ENCODE data around the gene GINS2. TPM values are rescaled to one million over a fixed set of nuclear protein-coding genes. Genes with fewer than 3 reads are reported as not detected.

The GINS2 gene
- total and polyA plus RNA-seq, 12 donors, result 0.06 to 7.5 (median 1.5) TPM

DNA sequence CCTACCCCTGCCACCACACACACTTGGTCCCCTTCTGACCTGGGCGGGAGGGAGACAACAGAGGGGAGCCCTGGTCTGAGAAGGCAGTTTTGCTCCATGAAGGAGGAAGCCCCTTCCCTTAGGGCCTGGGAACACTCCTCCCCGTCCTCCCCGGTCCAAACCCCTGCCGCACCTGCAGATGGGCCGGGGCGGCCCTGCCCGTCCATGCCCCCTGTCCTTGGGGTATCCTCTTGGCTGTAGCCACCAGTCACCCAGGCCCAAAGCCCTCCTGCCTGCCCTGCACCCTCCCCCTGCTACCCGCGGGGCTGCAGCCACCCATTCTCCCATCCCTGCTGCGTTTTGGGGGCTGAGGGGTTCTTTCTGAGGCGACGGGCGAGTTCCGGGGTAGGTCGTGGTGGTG lies 41.8 kb downstream of the GINS2 start:
- H3K27ac ChIP-seq, result no peak overlapping the region
- no peak for TF ChIP-seq POLR2A (IDR thresholded peaks at IDR 0.05)
- H3K27me3 ChIP-seq, result no peaks in the 10 kb centered on the region
- H3K9me3 ChIP-seq (replicated peaks in 1 of 3), result no peaks in the 10 kb centered on the region
- H3K4me3 ChIP-seq, result no peak overlapping the region
- WGBS, 4 donors, result 90 to 95% (median 93%) methylated on average over 8 to 15 of the region's 15 CpGs
- H3K36me3 ChIP-seq (replicated peaks in 1 of 2), result peaks cover 0 to 11% of the 10 kb centered on the region in 2 donors
- intact Hi-C loops (cut with DNase I), result no loop called here
- peaks cover 24 to 30% of the 10 kb centered on the region in 2 donors for H3K4me1 ChIP-seq (replicated peaks in 1 of 2)
- no peak for DNase-seq

DNA sequence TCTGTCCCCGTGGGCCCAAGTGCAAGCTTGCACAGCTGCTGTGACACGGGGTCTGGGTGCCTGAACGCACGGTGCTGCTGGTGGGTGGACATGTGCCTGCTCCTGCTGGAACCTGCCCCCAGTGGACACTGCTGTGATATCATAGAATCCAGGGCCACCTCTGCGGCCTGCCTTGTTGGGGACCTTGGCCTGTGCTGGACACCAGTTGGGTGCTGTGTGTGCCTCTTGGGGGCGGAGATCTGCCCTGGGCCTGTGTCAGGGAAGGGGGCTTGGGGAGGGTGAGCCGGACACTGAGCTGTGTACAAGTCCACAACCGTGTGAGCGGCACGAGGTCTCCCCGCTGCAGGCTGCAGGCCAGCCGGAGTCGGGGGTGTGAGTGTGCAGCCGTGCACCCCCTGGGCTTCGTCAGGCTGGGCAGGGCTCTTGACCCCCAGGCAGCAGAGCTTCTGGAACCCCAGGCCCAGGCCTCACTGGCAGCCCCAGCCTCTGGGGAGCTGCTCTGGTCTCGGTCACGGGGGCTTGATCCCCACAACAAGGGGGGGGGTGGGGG lies 42.3 kb downstream of the GINS2 start:
- peaks cover 25 to 30% of the 10 kb centered on the region in 2 donors for H3K4me1 ChIP-seq (replicated peaks in 1 of 2)
- TF ChIP-seq, protein P1, sequence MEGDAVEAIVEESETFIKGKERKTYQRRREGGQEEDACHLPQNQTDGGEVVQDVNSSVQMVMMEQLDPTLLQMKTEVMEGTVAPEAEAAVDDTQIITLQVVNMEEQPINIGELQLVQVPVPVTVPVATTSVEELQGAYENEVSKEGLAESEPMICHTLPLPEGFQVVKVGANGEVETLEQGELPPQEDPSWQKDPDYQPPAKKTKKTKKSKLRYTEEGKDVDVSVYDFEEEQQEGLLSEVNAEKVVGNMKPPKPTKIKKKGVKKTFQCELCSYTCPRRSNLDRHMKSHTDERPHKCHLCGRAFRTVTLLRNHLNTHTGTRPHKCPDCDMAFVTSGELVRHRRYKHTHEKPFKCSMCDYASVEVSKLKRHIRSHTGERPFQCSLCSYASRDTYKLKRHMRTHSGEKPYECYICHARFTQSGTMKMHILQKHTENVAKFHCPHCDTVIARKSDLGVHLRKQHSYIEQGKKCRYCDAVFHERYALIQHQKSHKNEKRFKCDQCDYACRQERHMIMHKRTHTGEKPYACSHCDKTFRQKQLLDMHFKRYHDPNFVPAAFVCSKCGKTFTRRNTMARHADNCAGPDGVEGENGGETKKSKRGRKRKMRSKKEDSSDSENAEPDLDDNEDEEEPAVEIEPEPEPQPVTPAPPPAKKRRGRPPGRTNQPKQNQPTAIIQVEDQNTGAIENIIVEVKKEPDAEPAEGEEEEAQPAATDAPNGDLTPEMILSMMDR (IDR thresholded peaks at IDR 0.05), result no peak
- no peak for TF ChIP-seq POLR2A (IDR thresholded peaks at IDR 0.05)
- H3K4me3 ChIP-seq, result no peak overlapping the region
- DNase-seq, result no peak
- H3K9me3 ChIP-seq (replicated peaks in 1 of 3), result no peaks in the 10 kb centered on the region
- H3K27ac ChIP-seq, result no peak overlapping the region
- WGBS, 4 donors, result 81 to 91% (median 84%) methylated on average over 4 to 17 of the region's 17 CpGs
- no peaks in the 10 kb centered on the region for H3K27me3 ChIP-seq
- intact Hi-C loops (cut with DNase I), result no loop called here
- peaks cover 0 to 11% of the 10 kb centered on the region in 2 donors for H3K36me3 ChIP-seq (replicated peaks in 1 of 2)

DNA sequence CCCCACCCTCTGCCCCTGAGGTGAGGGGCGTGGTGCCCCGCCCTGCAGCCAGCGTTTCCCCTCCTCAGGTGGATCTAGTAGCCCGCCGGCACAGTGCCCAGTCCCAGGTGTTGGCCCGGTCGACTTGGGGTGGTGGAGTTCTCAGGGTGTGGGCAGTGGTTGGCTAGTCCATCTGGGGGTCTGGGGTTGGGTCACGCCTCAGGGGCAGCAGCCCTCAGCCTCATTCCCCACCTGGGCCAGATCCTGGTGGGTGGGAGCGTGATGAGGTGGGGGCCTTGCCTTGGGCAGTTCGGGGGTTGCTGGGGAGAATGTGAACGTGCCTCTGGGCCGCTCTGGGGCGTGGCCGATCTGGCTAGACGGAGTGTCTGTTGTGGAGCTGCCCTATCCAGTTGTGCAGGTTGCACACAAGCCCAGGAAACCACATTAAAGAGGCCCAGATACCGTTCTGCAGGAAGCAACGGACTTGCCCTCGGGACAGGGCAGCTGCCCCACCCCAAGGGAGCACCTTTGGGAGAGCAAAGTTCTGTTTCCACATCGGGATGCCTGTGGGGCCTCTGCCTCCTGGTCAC lies 43.6 kb downstream of the GINS2 start:
- DNase-seq, result no peak
- Histone ChIP-seq H3K4me1 (replicated peaks in 1 of 2) (peaks cover 18 to 32% of the 10 kb centered on the region in 2 donors), H3K9me3 (replicated peaks in 1 of 3) (no peaks in the 10 kb centered on the region), H3K4me3 (no peak overlapping the region), H3K36me3 (replicated peaks in 1 of 2) (peaks cover 0 to 11% of the 10 kb centered on the region in 2 donors), H3K27ac (no peak overlapping the region), H3K27me3 (no peaks in the 10 kb centered on the region)
- 85 to 91% (median 89%) methylated on average over 8 to 19 of the region's 19 CpGs for WGBS, 4 donors
- intact Hi-C loops (cut with DNase I), result no loop called here
- TF ChIP-seq, protein P1 (IDR thresholded peaks at IDR 0.05), result no peak
- TF ChIP-seq POLR2A (IDR thresholded peaks at IDR 0.05), result no peak

DNA sequence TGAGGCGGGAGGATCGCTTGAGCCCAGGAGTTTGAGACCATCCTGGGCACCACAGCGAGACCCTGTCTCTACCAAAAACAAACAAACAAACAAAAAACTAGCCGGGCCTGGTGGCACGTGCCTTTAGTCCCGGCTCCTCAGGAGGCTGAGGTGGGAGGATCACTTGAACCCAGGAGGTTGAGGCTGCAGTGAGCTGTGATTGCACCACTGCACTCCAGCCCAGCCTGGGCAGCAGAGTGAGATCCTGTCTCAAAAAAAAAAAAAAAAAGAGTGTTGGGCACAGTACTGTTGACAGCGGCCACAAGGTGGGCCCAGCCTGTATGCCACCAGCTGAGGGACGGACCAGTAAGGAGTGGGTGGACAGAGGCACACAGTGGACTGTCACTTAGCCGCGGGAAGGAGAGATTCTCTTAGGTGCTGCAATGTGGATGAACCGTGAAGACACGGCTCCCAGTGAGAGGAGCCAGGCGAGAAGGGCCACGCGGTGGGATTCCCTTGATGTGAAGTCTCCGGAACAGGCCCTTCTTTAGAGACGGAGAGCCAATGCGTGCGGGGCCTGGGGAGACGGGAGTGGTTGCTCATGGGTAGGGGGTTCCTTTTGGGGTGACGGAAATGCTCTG lies 44.6 kb downstream of the GINS2 start:
- Histone ChIP-seq H3K9me3 (replicated peaks in 1 of 3) (no peaks in the 10 kb centered on the region), H3K4me1 (replicated peaks in 1 of 2) (peaks cover 26 to 32% of the 10 kb centered on the region in 2 donors), H3K36me3 (replicated peaks in 1 of 2) (peaks cover 0 to 7% of the 10 kb centered on the region in 2 donors), H3K27me3 (no peaks in the 10 kb centered on the region), H3K27ac (no peak overlapping the region), H3K4me3 (no peak overlapping the region)
- DNase-seq, result no peak
- intact Hi-C loops (cut with DNase I), result no loop called here
- TF ChIP-seq, protein P1 (IDR thresholded peaks at IDR 0.05), result no peak
- TF ChIP-seq POLR2A (IDR thresholded peaks at IDR 0.05), result no peak
- WGBS, 4 donors, result 92 to 96% (median 95%) methylated on average over 19 to 21 of the region's 21 CpGs

Data from adrenal gland (tissue), 12 donors.